Testis (tissue), 5 donors: ENCODE measurements around the gene PIGM. TPM values are rescaled to one million over a fixed set of nuclear protein-coding genes. Genes with fewer than 3 reads are reported as not detected.

Source experiments
- DNase-seq: peaks from one replicate; pipeline ENCODE4 v3.0.0-alpha.2; 2019
- H3K27ac ChIP-seq, 2 donors: fragments of 200-600 bp; sonication (generic); one replicate each; pipeline ENCODE4 v1.5.1; 2019
- H3K27me3 ChIP-seq: fragments of 200-600 bp; sonication (generic); one replicate; pipeline ENCODE4 v1.5.1; 2019
- H3K36me3 ChIP-seq: fragments of 200-600 bp; sonication (generic); one replicate; pipeline ENCODE4 v1.5.1; 2017; ENCODE audit warnings: low read depth; ENCODE audit errors: missing control alignments
- H3K4me1 ChIP-seq: fragments of 200-600 bp; sonication (generic); one replicate; pipeline ENCODE4 v1.5.1; 2019
- H3K4me3 ChIP-seq, 2 donors: fragments of 200-600 bp; sonication (generic); one replicate each; pipeline ENCODE4 v1.5.1; 2017 to 2019
- H3K9me3 ChIP-seq: fragments of 200-600 bp; sonication (generic); one replicate; pipeline ENCODE4 v1.5.1; 2017
- POLR2A ChIP-seq: fragments of 450-650 bp; IDR thresholded peaks from one replicate; pipeline ENCODE4 v1.6.1; 2017; ENCODE audit warnings: antibody characterized with exemption, mild to moderate bottlenecking, moderate library complexity
- WGBS, 2 donors: methylation state at CpG; one replicate each; pipeline ENCODE4 v1.1.5; 2018; 5-methylcytosine and 5-hydroxymethylcytosine counted together
- intact Hi-C: fragments of 100-400 bp; cut with DNase I; formaldehyde crosslinking; loops from one replicate; pipeline ENCODE4 v1.15.1; 2023; ENCODE audit warnings: low total_unique reads
- long read RNA-seq, 2 donors: transcript quantifications; one replicate each; lab custom pipeline, GENCODE V29; 2026
- polyA plus RNA-seq: library from polyadenylated mRNA; stranded (reverse); fragments of 350-450 nt; fragmentation: Illumina TruSeq; extraction: RNeasy Lipid Tissue Mini Kit (QIAGEN cat#74804); gene quantifications from one replicate; pipeline ENCODE4 v1.2.3, GENCODE V29; 2014; ENCODE audit warnings: low read depth, low replicate concordance; ENCODE audit not compliant: insufficient read depth
- total RNA-seq, 2 donors: library from RNA; depleted of rRNA; stranded (reverse); fragments of >200 nt; gene quantifications; one replicate each; pipeline ENCODE4 v1.2.3, GENCODE V29; 2016
- TF ChIP-seq, protein P1 (sequence below), 3 experiments: fragments of 450-650 bp in 2 of 3; fragments of 200-600 bp in 1 of 3; sonication (generic) in 1 of 3; IDR thresholded peaks; one replicate each; pipeline ENCODE4 v1.5.1; 2016 to 2019; ENCODE audit warnings: antibody characterized with exemption in 3 of 3, mild to moderate bottlenecking in 2 of 3, moderate library complexity in 1 of 3

Gene PIGM
- total RNA-seq (1 to 10 TPM; 5.1 to 6.5 TPM), polyA plus RNA-seq (9.1 TPM)
- long read RNA-seq, donor 1, full-length matches to known transcripts: 32 of 32 reads
- long read RNA-seq, donor 1, partial matches to known transcripts: 0 of 32 reads
- long read RNA-seq, donor 1, other reads (novel, unspliced or antisense): 0 of 32 reads
- long read RNA-seq, donor 2, full-length matches to known transcripts: 22 of 22 reads
- long read RNA-seq, donor 2, partial matches to known transcripts: 0 of 22 reads
- long read RNA-seq, donor 2, other reads (novel, unspliced or antisense): 0 of 22 reads

DNA sequence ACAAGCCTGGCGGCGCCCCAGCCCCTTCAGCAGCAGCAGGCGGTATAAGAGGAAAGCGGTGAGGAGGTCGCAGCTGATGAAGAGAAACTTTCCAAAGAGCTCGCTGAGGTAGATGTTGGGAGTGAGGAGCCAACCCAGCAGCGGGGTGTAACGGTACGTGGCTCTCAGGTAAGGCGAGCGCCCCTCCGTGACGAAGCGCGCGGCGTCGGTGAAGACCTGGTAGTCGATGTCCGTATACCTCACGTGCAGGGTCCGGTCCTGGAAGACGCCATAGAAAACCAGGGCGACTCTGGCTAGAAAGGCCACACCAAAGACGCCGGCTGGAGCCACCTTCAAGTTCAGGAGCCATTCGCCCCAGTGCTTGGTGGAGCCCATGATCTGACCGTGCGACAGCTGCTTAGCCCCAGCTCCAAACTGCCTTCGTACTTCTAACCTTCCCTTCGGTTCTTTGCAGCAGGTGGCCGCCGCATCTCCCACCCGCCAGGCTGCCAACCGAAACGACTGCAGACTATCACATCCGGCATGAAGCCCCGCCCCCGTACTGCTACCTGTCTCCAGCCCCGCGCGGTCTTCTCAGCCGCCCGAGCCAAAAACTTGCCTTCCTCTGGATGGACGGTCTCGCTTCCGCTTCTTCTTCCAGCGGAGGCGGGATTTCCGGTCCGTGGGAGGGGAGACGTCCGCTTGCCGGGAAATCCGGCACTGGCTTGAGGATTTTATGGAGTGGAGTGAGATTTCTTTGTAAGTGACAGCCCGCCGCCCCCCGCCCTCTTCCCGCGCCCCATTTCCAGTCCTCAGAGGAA lies at the start of gene PIGM:
Gene PIGM, minus strand, starts transcription at position 626 of the 800 bp plus-strand sequence. Its CDS starts 251 bp downstream, at position 375.
- DNase-seq: peak; percentile 97
- 0% methylated on average over 39 to 60 of the region's 60 CpGs for WGBS, 2 donors
- H3K36me3 ChIP-seq: no peaks in the 10 kb centered on the region
- no peaks in the 10 kb centered on the region for H3K9me3 ChIP-seq
- H3K27me3 ChIP-seq: no peaks in the 10 kb centered on the region
- intact Hi-C loops: no loop called here
- peak within 1 kb of the TSS; percentile 79 to 84 for H3K4me3 ChIP-seq
- H3K27ac ChIP-seq: peak within 1 kb of the TSS; percentile 18 to 71
- TF ChIP-seq, protein P1, sequence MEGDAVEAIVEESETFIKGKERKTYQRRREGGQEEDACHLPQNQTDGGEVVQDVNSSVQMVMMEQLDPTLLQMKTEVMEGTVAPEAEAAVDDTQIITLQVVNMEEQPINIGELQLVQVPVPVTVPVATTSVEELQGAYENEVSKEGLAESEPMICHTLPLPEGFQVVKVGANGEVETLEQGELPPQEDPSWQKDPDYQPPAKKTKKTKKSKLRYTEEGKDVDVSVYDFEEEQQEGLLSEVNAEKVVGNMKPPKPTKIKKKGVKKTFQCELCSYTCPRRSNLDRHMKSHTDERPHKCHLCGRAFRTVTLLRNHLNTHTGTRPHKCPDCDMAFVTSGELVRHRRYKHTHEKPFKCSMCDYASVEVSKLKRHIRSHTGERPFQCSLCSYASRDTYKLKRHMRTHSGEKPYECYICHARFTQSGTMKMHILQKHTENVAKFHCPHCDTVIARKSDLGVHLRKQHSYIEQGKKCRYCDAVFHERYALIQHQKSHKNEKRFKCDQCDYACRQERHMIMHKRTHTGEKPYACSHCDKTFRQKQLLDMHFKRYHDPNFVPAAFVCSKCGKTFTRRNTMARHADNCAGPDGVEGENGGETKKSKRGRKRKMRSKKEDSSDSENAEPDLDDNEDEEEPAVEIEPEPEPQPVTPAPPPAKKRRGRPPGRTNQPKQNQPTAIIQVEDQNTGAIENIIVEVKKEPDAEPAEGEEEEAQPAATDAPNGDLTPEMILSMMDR (IDR thresholded peaks at IDR 0.05): no peak
- TF ChIP-seq POLR2A: no peak
- H3K4me1 ChIP-seq: peaks cover 15% of the 10 kb centered on the region

DNA sequence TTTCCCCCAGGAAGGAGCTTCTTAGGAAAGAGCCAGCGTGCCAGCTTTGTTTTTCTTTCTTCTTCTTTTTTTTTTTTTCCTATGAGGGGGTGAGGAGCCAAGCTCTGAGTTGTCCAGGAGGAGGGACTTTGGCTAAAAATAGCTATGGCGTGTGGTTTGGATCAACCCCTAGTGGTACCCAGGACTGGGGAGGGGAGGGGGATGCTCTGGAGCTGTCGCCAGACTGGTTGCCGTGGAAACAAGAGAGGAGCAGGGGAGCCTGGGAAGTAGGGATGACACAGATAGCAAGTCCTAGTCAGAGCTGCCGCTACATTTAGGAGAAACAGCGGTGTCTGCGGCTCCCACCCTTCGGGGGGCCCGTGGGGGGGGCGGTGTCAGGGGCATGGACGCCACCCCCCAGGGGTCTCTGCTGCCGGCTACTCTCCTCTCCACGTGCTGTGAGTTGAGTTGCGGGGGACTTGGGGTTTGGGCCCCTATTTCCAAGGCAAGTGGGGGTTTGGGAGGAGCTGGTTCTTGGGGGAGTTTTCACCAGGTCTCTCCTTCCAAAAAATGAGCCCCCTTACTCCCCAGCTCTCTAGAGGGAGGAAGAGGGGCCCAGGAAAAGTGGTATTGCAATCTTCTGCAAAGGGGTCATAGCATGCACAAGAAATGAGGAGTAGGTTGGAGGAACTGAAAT lies 49.6 kb upstream of the PIGM start, which contains the start of gene KCNJ9:
Gene KCNJ9, plus strand, starts transcription at position 278 of the 676 bp plus-strand sequence. CDS start 2,493 bp downstream, outside the sequence.
- Histone ChIP-seq H3K27me3 (no peaks in the 10 kb centered on the region), H3K27ac (no peak within 1 kb of the TSS), H3K36me3 (no peaks in the 10 kb centered on the region), H3K4me3 (no peak within 1 kb of the TSS), H3K9me3 (no peaks in the 10 kb centered on the region), H3K4me1 (no peaks in the 10 kb centered on the region)
- intact Hi-C loops: no loop called here
- WGBS, 2 donors: 33 to 34% methylated on average over 13 to 14 of the region's 14 CpGs
- no peak for DNase-seq
- no peak for TF ChIP-seq POLR2A
- TF ChIP-seq, protein P1 (IDR thresholded peaks at IDR 0.05): no peak

GRCh38 chr1:160080381-160081100 lies 48.8 kb upstream of the PIGM start:
- Histone ChIP-seq H3K4me3 (no peak overlapping the region), H3K36me3 (no peaks in the 10 kb centered on the region), H3K27ac (no peak overlapping the region), H3K4me1 (no peaks in the 10 kb centered on the region), H3K9me3 (no peaks in the 10 kb centered on the region), H3K27me3 (no peaks in the 10 kb centered on the region)
- WGBS, 2 donors: 65 to 67% methylated on average over 6 of the region's 6 CpGs
- TF ChIP-seq, protein P1 (IDR thresholded peaks at IDR 0.05): no peak
- TF ChIP-seq POLR2A: no peak
- intact Hi-C loops: no loop called here
- no peak for DNase-seq

DNA sequence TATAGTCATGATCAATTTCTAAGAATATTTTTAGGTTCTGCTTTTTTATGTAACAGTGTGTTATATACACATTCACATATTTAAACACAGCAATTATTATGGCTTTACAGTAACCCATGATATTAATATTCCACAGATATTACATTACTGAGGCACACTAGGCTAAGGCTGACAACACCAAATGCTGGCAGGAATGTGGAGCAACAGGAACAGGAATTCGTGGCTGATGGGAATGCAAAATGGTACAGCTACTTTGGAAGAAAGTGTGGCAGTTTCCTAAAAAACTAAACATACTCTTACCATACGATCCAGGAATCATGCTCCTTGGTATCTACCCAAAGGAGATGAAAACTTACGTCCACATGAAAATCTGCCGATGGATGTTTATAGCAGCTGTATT lies 47.7 kb upstream of the PIGM start:
- H3K9me3 ChIP-seq: no peaks in the 10 kb centered on the region
- no peak overlapping the region for H3K27ac ChIP-seq
- H3K27me3 ChIP-seq: no peaks in the 10 kb centered on the region
- no peak overlapping the region for H3K4me3 ChIP-seq
- no peaks in the 10 kb centered on the region for H3K36me3 ChIP-seq
- H3K4me1 ChIP-seq: no peaks in the 10 kb centered on the region
- 75 to 77% methylated on average over 4 of the region's 4 CpGs for WGBS, 2 donors
- TF ChIP-seq, protein P1 (IDR thresholded peaks at IDR 0.05): no peak
- no peak for TF ChIP-seq POLR2A
- intact Hi-C loops: no loop called here
- no peak for DNase-seq
